K562 (cell line): Measurements from ENCODE around the gene MAU2. TPM values are rescaled to one million over a fixed set of nuclear protein-coding genes. Genes with fewer than 3 reads are reported as not detected.

Experiments
- polyA plus RNA-seq, 8 experiments: library from polyadenylated mRNA; depleted of rRNA in 4 of 8; stranded (reverse) in 5 of 8; unstranded in 3 of 8; fragments of >200 nt; fragmentation: Nextera tagmentation in 2 of 8; fragmentation: Illumina TruSeq in 1 of 8; extraction: Ambion mirVana in 2 of 8; extraction: Trizol in 1 of 8; gene quantifications; 2 replicates each; pipeline versions ENCODE4 v1.2.1 to v1.2.3, GENCODE V29; 2011 to 2014; ENCODE audit warnings: inconsistent platforms in 1 of 8, missing spikeins in 1 of 8
- total RNA-seq, 7 experiments: library from RNA; depleted of rRNA in 6 of 7; stranded (reverse); fragments of >200 nt in 6 of 7; fragmentation: Illumina TruSeq in 2 of 7; extraction: Trizol in 2 of 7; gene quantifications; 2 replicates each; pipeline versions ENCODE4 v1.2.1 to v1.2.3, GENCODE V29; 2011 to 2021; ENCODE audit warnings: low replicate concordance in 1 of 7
- TF ChIP-seq, protein P1 (sequence below): fragments of 200-600 bp; sonication (generic); IDR thresholded peaks from one replicate; pipeline ENCODE4 v1.6.1; 2012; ENCODE audit warnings: mild to moderate bottlenecking, low read depth, low read length, inconsistent platforms

The MAU2 gene
- total and polyA plus RNA-seq, 9 of the 15 experiments (the other 6 are each of a cell fraction or from before 2014, with no cell fraction given), result 1.2 to 48.1 (median 19.4) TPM

- TF ChIP-seq, protein P1, sequence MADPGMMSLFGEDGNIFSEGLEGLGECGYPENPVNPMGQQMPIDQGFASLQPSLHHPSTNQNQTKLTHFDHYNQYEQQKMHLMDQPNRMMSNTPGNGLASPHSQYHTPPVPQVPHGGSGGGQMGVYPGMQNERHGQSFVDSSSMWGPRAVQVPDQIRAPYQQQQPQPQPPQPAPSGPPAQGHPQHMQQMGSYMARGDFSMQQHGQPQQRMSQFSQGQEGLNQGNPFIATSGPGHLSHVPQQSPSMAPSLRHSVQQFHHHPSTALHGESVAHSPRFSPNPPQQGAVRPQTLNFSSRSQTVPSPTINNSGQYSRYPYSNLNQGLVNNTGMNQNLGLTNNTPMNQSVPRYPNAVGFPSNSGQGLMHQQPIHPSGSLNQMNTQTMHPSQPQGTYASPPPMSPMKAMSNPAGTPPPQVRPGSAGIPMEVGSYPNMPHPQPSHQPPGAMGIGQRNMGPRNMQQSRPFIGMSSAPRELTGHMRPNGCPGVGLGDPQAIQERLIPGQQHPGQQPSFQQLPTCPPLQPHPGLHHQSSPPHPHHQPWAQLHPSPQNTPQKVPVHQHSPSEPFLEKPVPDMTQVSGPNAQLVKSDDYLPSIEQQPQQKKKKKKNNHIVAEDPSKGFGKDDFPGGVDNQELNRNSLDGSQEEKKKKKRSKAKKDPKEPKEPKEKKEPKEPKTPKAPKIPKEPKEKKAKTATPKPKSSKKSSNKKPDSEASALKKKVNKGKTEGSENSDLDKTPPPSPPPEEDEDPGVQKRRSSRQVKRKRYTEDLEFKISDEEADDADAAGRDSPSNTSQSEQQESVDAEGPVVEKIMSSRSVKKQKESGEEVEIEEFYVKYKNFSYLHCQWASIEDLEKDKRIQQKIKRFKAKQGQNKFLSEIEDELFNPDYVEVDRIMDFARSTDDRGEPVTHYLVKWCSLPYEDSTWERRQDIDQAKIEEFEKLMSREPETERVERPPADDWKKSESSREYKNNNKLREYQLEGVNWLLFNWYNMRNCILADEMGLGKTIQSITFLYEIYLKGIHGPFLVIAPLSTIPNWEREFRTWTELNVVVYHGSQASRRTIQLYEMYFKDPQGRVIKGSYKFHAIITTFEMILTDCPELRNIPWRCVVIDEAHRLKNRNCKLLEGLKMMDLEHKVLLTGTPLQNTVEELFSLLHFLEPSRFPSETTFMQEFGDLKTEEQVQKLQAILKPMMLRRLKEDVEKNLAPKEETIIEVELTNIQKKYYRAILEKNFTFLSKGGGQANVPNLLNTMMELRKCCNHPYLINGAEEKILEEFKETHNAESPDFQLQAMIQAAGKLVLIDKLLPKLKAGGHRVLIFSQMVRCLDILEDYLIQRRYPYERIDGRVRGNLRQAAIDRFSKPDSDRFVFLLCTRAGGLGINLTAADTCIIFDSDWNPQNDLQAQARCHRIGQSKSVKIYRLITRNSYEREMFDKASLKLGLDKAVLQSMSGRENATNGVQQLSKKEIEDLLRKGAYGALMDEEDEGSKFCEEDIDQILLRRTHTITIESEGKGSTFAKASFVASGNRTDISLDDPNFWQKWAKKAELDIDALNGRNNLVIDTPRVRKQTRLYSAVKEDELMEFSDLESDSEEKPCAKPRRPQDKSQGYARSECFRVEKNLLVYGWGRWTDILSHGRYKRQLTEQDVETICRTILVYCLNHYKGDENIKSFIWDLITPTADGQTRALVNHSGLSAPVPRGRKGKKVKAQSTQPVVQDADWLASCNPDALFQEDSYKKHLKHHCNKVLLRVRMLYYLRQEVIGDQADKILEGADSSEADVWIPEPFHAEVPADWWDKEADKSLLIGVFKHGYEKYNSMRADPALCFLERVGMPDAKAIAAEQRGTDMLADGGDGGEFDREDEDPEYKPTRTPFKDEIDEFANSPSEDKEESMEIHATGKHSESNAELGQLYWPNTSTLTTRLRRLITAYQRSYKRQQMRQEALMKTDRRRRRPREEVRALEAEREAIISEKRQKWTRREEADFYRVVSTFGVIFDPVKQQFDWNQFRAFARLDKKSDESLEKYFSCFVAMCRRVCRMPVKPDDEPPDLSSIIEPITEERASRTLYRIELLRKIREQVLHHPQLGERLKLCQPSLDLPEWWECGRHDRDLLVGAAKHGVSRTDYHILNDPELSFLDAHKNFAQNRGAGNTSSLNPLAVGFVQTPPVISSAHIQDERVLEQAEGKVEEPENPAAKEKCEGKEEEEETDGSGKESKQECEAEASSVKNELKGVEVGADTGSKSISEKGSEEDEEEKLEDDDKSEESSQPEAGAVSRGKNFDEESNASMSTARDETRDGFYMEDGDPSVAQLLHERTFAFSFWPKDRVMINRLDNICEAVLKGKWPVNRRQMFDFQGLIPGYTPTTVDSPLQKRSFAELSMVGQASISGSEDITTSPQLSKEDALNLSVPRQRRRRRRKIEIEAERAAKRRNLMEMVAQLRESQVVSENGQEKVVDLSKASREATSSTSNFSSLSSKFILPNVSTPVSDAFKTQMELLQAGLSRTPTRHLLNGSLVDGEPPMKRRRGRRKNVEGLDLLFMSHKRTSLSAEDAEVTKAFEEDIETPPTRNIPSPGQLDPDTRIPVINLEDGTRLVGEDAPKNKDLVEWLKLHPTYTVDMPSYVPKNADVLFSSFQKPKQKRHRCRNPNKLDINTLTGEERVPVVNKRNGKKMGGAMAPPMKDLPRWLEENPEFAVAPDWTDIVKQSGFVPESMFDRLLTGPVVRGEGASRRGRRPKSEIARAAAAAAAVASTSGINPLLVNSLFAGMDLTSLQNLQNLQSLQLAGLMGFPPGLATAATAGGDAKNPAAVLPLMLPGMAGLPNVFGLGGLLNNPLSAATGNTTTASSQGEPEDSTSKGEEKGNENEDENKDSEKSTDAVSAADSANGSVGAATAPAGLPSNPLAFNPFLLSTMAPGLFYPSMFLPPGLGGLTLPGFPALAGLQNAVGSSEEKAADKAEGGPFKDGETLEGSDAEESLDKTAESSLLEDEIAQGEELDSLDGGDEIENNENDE, result no peak
Observed at GRCh38 chr19:19329126-19329525, 8.5 kb downstream of the MAU2 start (continued).
